B cell (primary cell): ENCODE data around the gene LRRIQ3. TPM values are rescaled to one million over a fixed set of nuclear protein-coding genes. Genes with fewer than 3 reads are reported as not detected.

Experiments
- ATAC-seq: fragments of 200-7000 bp; cut with Tn5 transposase; one replicate; pipeline ENCODE4 v1.10.0; 2021; ENCODE audit warnings: low read depth, mild to moderate bottlenecking, moderate number of reproducible peaks, moderate library complexity
- CTCF ChIA-PET: fragments of 350-600 bp; sonication (Branson Sonifier 250); formaldehyde crosslinking; loops from one replicate; lab custom pipeline; 2021; ENCODE audit warnings: antibody characterized with exemption, inconsistent platforms; lab: Charles Lee
- POLR2A ChIA-PET: fragments of 350-600 bp; sonication (Branson Sonifier 250); formaldehyde crosslinking; loops from one replicate; lab custom pipeline; 2021; ENCODE audit warnings: antibody characterized with exemption; lab: Charles Lee
- DNase-seq: peaks from one replicate; pipeline ENCODE4 v3.0.0; 2013
- H2AFZ ChIP-seq: 2 replicates; pipeline ENCODE4 v1.6.1; 2012; ENCODE audit warnings: mild to moderate bottlenecking, low read depth, low read length; ENCODE audit not compliant: insufficient read depth, poor library complexity, severe bottlenecking
- H3K27ac ChIP-seq, 2 donors: 1 replicate in 1 of 2; 2 replicates in 1 of 2; pipeline ENCODE4 v1.5.1; 2012 to 2013; ENCODE audit warnings: low read length in 2 of 2, mild to moderate bottlenecking in 2 of 2, moderate library complexity in 1 of 2
- H3K27me3 ChIP-seq, 4 experiments: fragments of 200-600 bp in 1 of 4; sonication (generic) in 1 of 4; replicated peaks in 1 of 4; 1 replicate in 2 of 4; 2 replicates in 2 of 4; pipeline versions ENCODE4 v1.6.1 to v1.7.0; 2013 to 2016; ENCODE audit warnings: low read length in 3 of 4, mild to moderate bottlenecking in 2 of 4, mixed read lengths in 1 of 4, moderate library complexity in 1 of 4; ENCODE audit not compliant: insufficient read depth in 4 of 4, control insufficient read depth in 3 of 4; ENCODE audit errors: control extremely low read depth in 1 of 4
- H3K36me3 ChIP-seq, 2 experiments: replicated peaks in 1 of 2; 1 replicate in 1 of 2; 2 replicates in 1 of 2; pipeline versions ENCODE4 v1.6.1 to v1.7.1; 2013; ENCODE audit warnings: low read length in 1 of 2; ENCODE audit not compliant: insufficient read depth in 2 of 2, control insufficient read depth in 1 of 2; ENCODE audit errors: control extremely low read depth in 1 of 2, extremely low read depth in 1 of 2
- H3K4me1 ChIP-seq, 2 donors: fragments of 200-600 bp in 1 of 2; sonication (generic) in 1 of 2; 1 replicate in 1 of 2; 2 replicates in 1 of 2; pipeline versions ENCODE4 v1.5.1 to v1.6.1; 2013 to 2017; ENCODE audit warnings: low read length in 2 of 2; ENCODE audit not compliant: control insufficient read depth in 2 of 2, insufficient read depth in 2 of 2
- H3K4me2 ChIP-seq: replicated peaks from 2 replicates; pipeline ENCODE3; 2012; ENCODE audit warnings: mild to moderate bottlenecking, low read depth, low read length; ENCODE audit not compliant: poor library complexity, severe bottlenecking
- H3K4me3 ChIP-seq, 5 experiments: fragments of 200-600 bp in 1 of 5; sonication (generic) in 1 of 5; 1 replicate in 3 of 5; 2 replicates in 2 of 5; pipeline versions ENCODE4 v1.5.1 to v1.7.0; 2011 to 2016; ENCODE audit warnings: low read length in 4 of 5, mild to moderate bottlenecking in 4 of 5, low read depth in 2 of 5, control low read depth in 1 of 5, moderate library complexity in 1 of 5; ENCODE audit not compliant: insufficient read depth in 1 of 5; ENCODE audit errors: control extremely low read depth in 1 of 5, extremely low read depth in 1 of 5
- H3K79me2 ChIP-seq: fragments of 200-600 bp; sonication (generic); one replicate; pipeline ENCODE4 v1.6.0; 2016; ENCODE audit warnings: low read length; ENCODE audit not compliant: control insufficient read depth, insufficient read depth
- H3K9ac ChIP-seq: fragments of 200-600 bp; sonication (generic); 2 replicates; pipeline ENCODE4 v1.6.1; 2017; ENCODE audit warnings: mild to moderate bottlenecking, low read length, moderate library complexity
- H3K9me3 ChIP-seq, 3 donors: one replicate each; pipeline versions ENCODE4 v1.6.1 to v1.7.1; 2013; ENCODE audit warnings: low read length in 2 of 3; ENCODE audit not compliant: control insufficient read depth in 2 of 3, insufficient read depth in 1 of 3; ENCODE audit errors: control extremely low read depth in 1 of 3
- H4K20me1 ChIP-seq: 2 replicates; pipeline ENCODE4 v1.6.0; 2012; ENCODE audit warnings: mild to moderate bottlenecking, low read length; ENCODE audit not compliant: insufficient read depth, control insufficient read depth, poor library complexity, severe bottlenecking
- H3K27ac Mint-ChIP-seq: one replicate; pipeline ENCODE4 v1.8.0; 2021; ENCODE audit warnings: mixed read lengths
- H3K27me3 Mint-ChIP-seq: one replicate; pipeline ENCODE4 v1.8.0; 2021; ENCODE audit warnings: mixed read lengths
- H3K4me1 Mint-ChIP-seq: one replicate; pipeline ENCODE4 v1.8.0; 2021; ENCODE audit warnings: mixed read lengths
- H3K4me3 Mint-ChIP-seq: one replicate; pipeline ENCODE4 v1.8.0; 2021; ENCODE audit warnings: mixed read lengths
- H3K9me3 Mint-ChIP-seq: one replicate; pipeline ENCODE4 v1.8.0; 2022; ENCODE audit warnings: mixed read lengths; ENCODE audit not compliant: insufficient read depth
- EZH2 ChIP-seq: IDR thresholded peaks from 2 replicates; pipeline ENCODE4 v1.6.1; 2012; ENCODE audit warnings: borderline replicate concordance, low read depth, mild to moderate bottlenecking, moderate library complexity, low read length; ENCODE audit not compliant: insufficient read depth, poor library complexity, severe bottlenecking
- WGBS: methylation state at CpG from one replicate; pipeline ENCODE4 v1.1.5; 2013; ENCODE audit warnings: missing lambda C conversion rate; ENCODE audit not compliant: insufficient coverage; 5-methylcytosine and 5-hydroxymethylcytosine counted together
- intact Hi-C: fragments of 100-400 bp; cut with micrococcal nuclease; formaldehyde crosslinking; loops from one replicate; pipeline ENCODE4 v1.10.0; 2022
- polyA plus RNA-seq: library from polyadenylated mRNA; depleted of rRNA; stranded (reverse); fragments of >200 nt; gene quantifications from 2 replicates; pipeline ENCODE4 v1.2.3, GENCODE V29; 2012
- total RNA-seq, 2 donors: library from RNA; stranded (reverse); fragments of 120-200 nt in 1 of 2; gene quantifications; 1 replicate in 1 of 2; 2 replicates in 1 of 2; pipeline versions ENCODE4 v1.2.3 to v1.2.4, GENCODE V29; 2013 to 2022
- TF ChIP-seq, protein P1 (sequence below): fragments of 200-600 bp; IDR thresholded peaks from one replicate; pipeline ENCODE4 v1.8.0; 2022; ENCODE audit warnings: antibody characterized with exemption, mild to moderate bottlenecking

Gene LRRIQ3
- total and polyA plus RNA-seq, 2 donors (not counting 1 experiment from before 2014, with no cell fraction given), result 1.1 to 2.2 TPM

GRCh38 chr1:74199504-74199903 is 1.5 kb upstream of the LRRIQ3 start:
- Histone ChIP-seq H3K79me2 (no peaks in the 10 kb centered on the region), H2AFZ (peak overlapping the region; percentile 97), H3K27ac (no peak overlapping the region), H4K20me1 (no peaks in the 10 kb centered on the region), H3K4me3 (peak overlapping the region in 1 of 5 experiments; percentile 95), H3K27me3 (no peaks in the 10 kb centered on the region), H3K9me3 (no peaks in the 10 kb centered on the region), H3K36me3 (peaks cover 2 to 14% of the 10 kb centered on the region in 2 experiments), H3K4me2 (peak overlapping the region; percentile 80), H3K9ac (peak overlapping the region; percentile 91), H3K4me1 (peaks cover 8 to 16% of the 10 kb centered on the region in 2 donors)
- Mint-ChIP-seq H3K9me3 (no peaks in the 10 kb centered on the region), H3K4me1 (peaks cover 24% of the 10 kb centered on the region), H3K27me3 (no peaks in the 10 kb centered on the region), H3K27ac (no peak overlapping the region), H3K4me3 (peak overlapping the region; percentile 93)
- ChIA-PET POLR2A (no interaction called here), CTCF (no interaction called here)
- WGBS, result 17% methylated on average over 1 of the region's 5 CpGs
- TF ChIP-seq, protein P1, sequence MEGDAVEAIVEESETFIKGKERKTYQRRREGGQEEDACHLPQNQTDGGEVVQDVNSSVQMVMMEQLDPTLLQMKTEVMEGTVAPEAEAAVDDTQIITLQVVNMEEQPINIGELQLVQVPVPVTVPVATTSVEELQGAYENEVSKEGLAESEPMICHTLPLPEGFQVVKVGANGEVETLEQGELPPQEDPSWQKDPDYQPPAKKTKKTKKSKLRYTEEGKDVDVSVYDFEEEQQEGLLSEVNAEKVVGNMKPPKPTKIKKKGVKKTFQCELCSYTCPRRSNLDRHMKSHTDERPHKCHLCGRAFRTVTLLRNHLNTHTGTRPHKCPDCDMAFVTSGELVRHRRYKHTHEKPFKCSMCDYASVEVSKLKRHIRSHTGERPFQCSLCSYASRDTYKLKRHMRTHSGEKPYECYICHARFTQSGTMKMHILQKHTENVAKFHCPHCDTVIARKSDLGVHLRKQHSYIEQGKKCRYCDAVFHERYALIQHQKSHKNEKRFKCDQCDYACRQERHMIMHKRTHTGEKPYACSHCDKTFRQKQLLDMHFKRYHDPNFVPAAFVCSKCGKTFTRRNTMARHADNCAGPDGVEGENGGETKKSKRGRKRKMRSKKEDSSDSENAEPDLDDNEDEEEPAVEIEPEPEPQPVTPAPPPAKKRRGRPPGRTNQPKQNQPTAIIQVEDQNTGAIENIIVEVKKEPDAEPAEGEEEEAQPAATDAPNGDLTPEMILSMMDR, result no peak
- no peak for TF ChIP-seq EZH2
- ATAC-seq (no peak), DNase-seq (peak; percentile 5)
- intact Hi-C loops, result loop anchor here (5.0 to 10.0 kb wide), 2 partner anchors 1525 to 1588 kb away; partner anchors contain the start of genes ACADM and RABGGTB

DNA sequence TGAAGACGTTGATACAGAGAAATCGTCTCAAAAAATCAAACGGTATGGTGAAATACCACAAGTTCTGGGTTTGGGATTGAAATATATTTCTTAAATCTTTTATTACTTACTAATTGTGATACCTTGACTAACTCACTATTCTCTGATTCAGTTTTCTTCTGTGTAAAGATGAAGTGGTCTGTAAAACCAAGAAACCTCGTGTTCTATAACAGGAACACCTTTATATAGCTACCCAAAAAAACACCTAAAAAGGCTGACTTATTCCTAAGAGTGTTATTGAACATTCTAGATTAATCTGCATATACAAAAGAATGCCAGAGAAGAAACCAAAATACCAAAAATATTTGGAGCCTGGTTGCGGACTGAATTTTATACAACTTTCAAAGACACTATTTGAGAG is 721 bp downstream of the LRRIQ3 start:
- intact Hi-C loops, result loop anchor here (5.0 to 10.0 kb wide), 2 partner anchors 1528 to 1590 kb away; partner anchors contain the start of genes ACADM and RABGGTB
- Histone ChIP-seq H3K27ac (peak overlapping the region; percentile 77 to 85), H3K27me3 (no peaks in the 10 kb centered on the region), H3K4me2 (peak overlapping the region; percentile 80), H4K20me1 (no peaks in the 10 kb centered on the region), H3K9me3 (no peaks in the 10 kb centered on the region), H3K79me2 (no peaks in the 10 kb centered on the region), H3K9ac (peak overlapping the region; percentile 91), H2AFZ (peak overlapping the region; percentile 97), H3K36me3 (peaks cover 2 to 9% of the 10 kb centered on the region in 2 experiments), H3K4me3 (peak overlapping the region in 4 of 5 experiments; percentile 58 to 95 (median 76)), H3K4me1 (peaks cover 8 to 16% of the 10 kb centered on the region in 2 donors)
- Mint-ChIP-seq H3K4me3 (peak overlapping the region; percentile 93), H3K27ac (peak overlapping the region; percentile 96), H3K27me3 (no peaks in the 10 kb centered on the region), H3K4me1 (peaks cover 24% of the 10 kb centered on the region), H3K9me3 (no peaks in the 10 kb centered on the region)
- CTCF ChIA-PET, result no interaction called here
- POLR2A ChIA-PET, result no interaction called here
- TF ChIP-seq, protein P1, result no peak
- TF ChIP-seq EZH2, result no peak
- ATAC-seq (no peak), DNase-seq (no peak)
- no CpG with 5 or more reads among the region's 5 CpGs for WGBS
